ELR (cell line): ENCODE results near the gene NPRL2.

ENCODE experiments used
- DNase-seq: peaks from one replicate; pipeline ENCODE4 v3.0.0-alpha.2; 2015; ENCODE audit warnings: low read depth

Gene NPRL2

GRCh38 chr3:50373146-50374051, 22.8 kb upstream of the NPRL2 start:
- no peak for DNase-seq

- DNase-seq, result no peak
These were observed 21.8 kb upstream of the NPRL2 start for GRCh38 chr3:50372349-50372748.

GRCh38 chr3:50371133-50371685, 20.6 kb upstream of the NPRL2 start:
- peak; percentile 16 for DNase-seq

- peak; percentile 50 for DNase-seq
These were observed 20.0 kb upstream of the NPRL2 start for GRCh38 chr3:50370594-50370993.

- DNase-seq, result no peak
These were observed 18.6 kb upstream of the NPRL2 start for GRCh38 chr3:50369012-50369670.

- DNase-seq, result no peak
These were observed 15.3 kb upstream of the NPRL2 start for GRCh38 chr3:50365842-50366220.

- peak; percentile 66 for DNase-seq
These were observed 14.7 kb upstream of the NPRL2 start for GRCh38 chr3:50365080-50365841.

GRCh38 chr3:50364573-50365079, 14.1 kb upstream of the NPRL2 start:
- no peak for DNase-seq

- DNase-seq, result no peak
These were observed 9.2 kb upstream of the NPRL2 start for GRCh38 chr3:50359760-50360110.

- DNase-seq, result peak; percentile 98
These were observed 8.6 kb upstream of the NPRL2 start, which contains the start of gene TMEM115 for GRCh38 chr3:50358911-50359759. TSS of gene TMEM115 (minus strand) at chr3:50359521. CDS start at chr3:50359063, 458 bp downstream.

- no peak for DNase-seq
These were observed 7.9 kb upstream of the NPRL2 start for GRCh38 chr3:50358355-50358910.

GRCh38 chr3:50357481-50357880, 6.9 kb upstream of the NPRL2 start:
- DNase-seq, result no peak

GRCh38 chr3:50356553-50356952, 6.0 kb upstream of the NPRL2 start:
- DNase-seq, result peak; percentile 37

- DNase-seq, result no peak
These were observed 5.4 kb upstream of the NPRL2 start for GRCh38 chr3:50355829-50356552.

- no peak for DNase-seq
These were observed 4.3 kb upstream of the NPRL2 start for GRCh38 chr3:50354850-50355249.

- DNase-seq, result no peak
These were observed 3.7 kb upstream of the NPRL2 start for GRCh38 chr3:50354186-50354764.

- no peak for DNase-seq
These were observed 2.9 kb upstream of the NPRL2 start for GRCh38 chr3:50353245-50354004.

- peak; percentile 60 for DNase-seq
These were observed 2.2 kb upstream of the NPRL2 start for GRCh38 chr3:50352781-50353180.

GRCh38 chr3:50351323-50351697, 735 bp upstream of the NPRL2 start:
- DNase-seq, result no peak
